K562 (cell line): ENCODE data around the gene CD6. TPM values are rescaled to one million over a fixed set of nuclear protein-coding genes. Genes with fewer than 3 reads are reported as not detected.

Experiments used
- ATAC-seq: fragments of 200-7000 bp; cut with Tn5 transposase; 3 replicates; pipeline ENCODE4 v1.9.1; 2020; ENCODE audit warnings: moderate library complexity
- BruUV-seq: library from RNA; stranded (reverse); fragments of 400-500 nt; replicated peaks from 2 replicates; lab custom pipeline; 2021; lab: Mats Ljungman, UMichigan
- CTCF ChIA-PET: fragments of 300-600 bp; formaldehyde crosslinking; extraction: SDS; loops from one replicate; lab custom pipeline; 2021; ENCODE audit warnings: low intra/inter-chr PET ratio; lab: Yijun Ruan, JAX
- POLR2A ChIA-PET: fragments of 300-600, 350-650 bp; sonication (Branson Sonifier 250); formaldehyde crosslinking; extraction: SDS; loops from one replicate; lab custom pipeline; 2021; ENCODE audit warnings: antibody characterized with exemption, inconsistent platforms; lab: Yijun Ruan, JAX
- DNase-seq, 4 experiments: peaks; one replicate each; pipeline versions ENCODE4 v3.0.0 to v3.0.0-alpha.2; 2011 to 2018; ENCODE audit warnings: low spot score in 3 of 4, mixed read lengths in 3 of 4; ENCODE audit errors: extremely low read depth in 1 of 4
- FAIRE-seq: peaks from 2 replicates; lab custom pipeline; 2011; peaks lifted over from hg19 to GRCh38; lab: Jason Lieb, UNC
- H2AFZ ChIP-seq: 2 replicates; pipeline ENCODE4 v1.6.0; 2011; ENCODE audit warnings: low read depth, low read length, control low read depth, inconsistent platforms
- H3K27ac ChIP-seq: fragments of 200-600 bp; 3 replicates; pipeline ENCODE4 v1.8.0; 2011; ENCODE audit warnings: low read depth, mild to moderate bottlenecking, control low read depth, inconsistent platforms, low read length, moderate library complexity, mixed read lengths; ENCODE audit errors: extremely low read depth
- H3K27me3 ChIP-seq, 2 experiments: fragments of 300-600 bp in 1 of 2; 2 replicates in 1 of 2; 3 replicates in 1 of 2; pipeline versions ENCODE4 v1.6.0 to v1.8.0; 2011; ENCODE audit warnings: inconsistent platforms in 2 of 2, low read length in 2 of 2, mild to moderate bottlenecking in 1 of 2, mixed read lengths in 1 of 2, moderate library complexity in 1 of 2; ENCODE audit not compliant: control insufficient read depth in 2 of 2, insufficient read depth in 2 of 2
- H3K36me3 ChIP-seq: fragments of 300-600 bp; 3 replicates; pipeline ENCODE4 v1.8.0; 2011; ENCODE audit warnings: mild to moderate bottlenecking, low read length, inconsistent platforms; ENCODE audit not compliant: control insufficient read depth, insufficient read depth
- H3K4me1 ChIP-seq, 2 experiments: fragments of 200-600 bp in 1 of 2; replicated peaks in 1 of 2; 2 replicates in 1 of 2; 3 replicates in 1 of 2; pipeline versions ENCODE4 v1.5.1 to v1.8.0; 2011; ENCODE audit warnings: inconsistent platforms in 2 of 2, low read length in 2 of 2, mild to moderate bottlenecking in 1 of 2, mixed read lengths in 1 of 2, moderate library complexity in 1 of 2; ENCODE audit not compliant: control insufficient read depth in 2 of 2, insufficient read depth in 2 of 2
- H3K4me2 ChIP-seq: 2 replicates; pipeline ENCODE4 v1.6.1; 2011; ENCODE audit warnings: low read length, control low read depth, inconsistent platforms, mixed read lengths; ENCODE audit not compliant: insufficient read depth
- H3K4me3 ChIP-seq: fragments of 200-600 bp; sonication (generic), shearing (Covaris generic); 2 replicates; pipeline ENCODE4 v1.5.1; 2016; ENCODE audit warnings: control low read depth, inconsistent platforms
- H3K79me2 ChIP-seq: fragments of 200-600 bp; 3 replicates; pipeline ENCODE4 v1.8.0; 2011; ENCODE audit warnings: low read length, inconsistent platforms; ENCODE audit not compliant: control insufficient read depth, insufficient read depth
- H3K9ac ChIP-seq, 2 experiments: 2 replicates each; pipeline versions ENCODE4 v1.6.0 to v1.6.1; 2011; ENCODE audit warnings: low read depth in 2 of 2, low read length in 2 of 2, control low read depth in 1 of 2, inconsistent platforms in 1 of 2, mild to moderate bottlenecking in 1 of 2, mixed read lengths in 1 of 2; ENCODE audit not compliant: insufficient read depth in 1 of 2
- H3K9me1 ChIP-seq: one replicate; pipeline ENCODE4 v1.6.0; 2011; ENCODE audit warnings: inconsistent platforms, mild to moderate bottlenecking, low read length, moderate library complexity; ENCODE audit not compliant: control insufficient read depth, insufficient read depth
- H3K9me3 ChIP-seq: replicated peaks from 2 replicates; pipeline ENCODE4 v1.5.1; 2011; ENCODE audit warnings: low read depth, low read length, inconsistent platforms; ENCODE audit not compliant: control insufficient read depth, insufficient read depth
- H4K20me1 ChIP-seq: replicated peaks from 2 replicates; pipeline ENCODE4 v1.6.1; 2011; ENCODE audit warnings: low read length, inconsistent platforms, mixed read lengths; ENCODE audit not compliant: control insufficient read depth, insufficient read depth
- CBX2 ChIP-seq: fragments of 200-600 bp; sonication (generic); IDR thresholded peaks from one replicate; pipeline ENCODE4 v1.6.1; 2012; ENCODE audit warnings: mild to moderate bottlenecking, low read length, inconsistent platforms; ENCODE audit not compliant: insufficient read depth, poor library complexity, severe bottlenecking
- CBX5 ChIP-seq: IDR thresholded peaks from 2 replicates; pipeline ENCODE4 v1.6.1; 2014; ENCODE audit warnings: low read depth, borderline replicate concordance
- CHD4 ChIP-seq: fragments of 200-600 bp; sonication (generic); IDR thresholded peaks from 3 replicates; pipeline ENCODE4 v1.6.1; 2012; ENCODE audit warnings: low read depth, mild to moderate bottlenecking, mixed read lengths, low read length, inconsistent platforms; ENCODE audit not compliant: insufficient read depth, insufficient replicate concordance, poor library complexity, severe bottlenecking
- IRF2 ChIP-seq: sonication (generic); formaldehyde crosslinking; IDR thresholded peaks from 2 replicates; pipeline ENCODE4 v1.8.1; 2022; ENCODE audit warnings: mild to moderate bottlenecking, missing genetic modification reagents
- MCM2 ChIP-seq: fragments of 450-650 bp; IDR thresholded peaks from 2 replicates; pipeline ENCODE4 v1.6.1; 2017; ENCODE audit warnings: low read depth, mild to moderate bottlenecking
- PTTG1 ChIP-seq: fragments of 450-650 bp; IDR thresholded peaks from 2 replicates; pipeline ENCODE4 v1.6.1; 2016; ENCODE audit warnings: low read depth, mild to moderate bottlenecking, missing genetic modification characterization, missing compliant biosample characterization
- SAP30 ChIP-seq: fragments of 200-600 bp; sonication (generic); IDR thresholded peaks from 2 replicates; pipeline ENCODE4 v1.6.1; 2012; ENCODE audit warnings: borderline replicate concordance, low read depth, mild to moderate bottlenecking, moderate library complexity, low read length, control low read depth, inconsistent platforms; ENCODE audit not compliant: insufficient read depth, poor library complexity, severe bottlenecking
- ZBTB7A ChIP-seq: IDR thresholded peaks from 2 replicates; pipeline ENCODE4 v1.6.1; 2011; ENCODE audit warnings: low read depth, mild to moderate bottlenecking, low read length, moderate library complexity, borderline replicate concordance; ENCODE audit not compliant: control insufficient read depth
- WGBS: fragments of 100-300 bp; shearing (Covaris generic); methylation state at CpG from one replicate; pipeline ENCODE4 v1.1.6; 2016; ENCODE audit warnings: low coverage, mixed read lengths; ENCODE audit not compliant: insufficient coverage; ENCODE audit errors: missing lambda C conversion rate; 5-methylcytosine and 5-hydroxymethylcytosine counted together
- in situ Hi-C: fragments of 300-500 bp; cut with MboI; formaldehyde crosslinking; loops from 4 replicates; pipeline ENCODE4 v1.15.0; 2018; ENCODE audit warnings: inconsistent platforms, mixed read lengths
- intact Hi-C: fragments of 100-400 bp; cut with micrococcal nuclease; formaldehyde crosslinking; loops from 2 replicates; pipeline ENCODE4 v1.14.2; 2022
- polyA plus RNA-seq, 8 experiments: library from polyadenylated mRNA; depleted of rRNA in 4 of 8; stranded (reverse) in 5 of 8; unstranded in 3 of 8; fragments of >200 nt; fragmentation: Nextera tagmentation in 2 of 8; fragmentation: Illumina TruSeq in 1 of 8; extraction: Ambion mirVana in 2 of 8; extraction: Trizol in 1 of 8; gene quantifications; 2 replicates each; pipeline versions ENCODE4 v1.2.1 to v1.2.3, GENCODE V29; 2011 to 2014; ENCODE audit warnings: inconsistent platforms in 1 of 8, missing spikeins in 1 of 8
- total RNA-seq, 7 experiments: library from RNA; depleted of rRNA in 6 of 7; stranded (reverse); fragments of >200 nt in 6 of 7; fragmentation: Illumina TruSeq in 2 of 7; extraction: Trizol in 2 of 7; gene quantifications; 2 replicates each; pipeline versions ENCODE4 v1.2.1 to v1.2.3, GENCODE V29; 2011 to 2021; ENCODE audit warnings: low replicate concordance in 1 of 7

CD6 gene
- total and polyA plus RNA-seq, 9 of the 15 experiments (the other 6 are each of a cell fraction or from before 2014, with no cell fraction given) = 0.84 TPM; not detected in 8

DNA sequence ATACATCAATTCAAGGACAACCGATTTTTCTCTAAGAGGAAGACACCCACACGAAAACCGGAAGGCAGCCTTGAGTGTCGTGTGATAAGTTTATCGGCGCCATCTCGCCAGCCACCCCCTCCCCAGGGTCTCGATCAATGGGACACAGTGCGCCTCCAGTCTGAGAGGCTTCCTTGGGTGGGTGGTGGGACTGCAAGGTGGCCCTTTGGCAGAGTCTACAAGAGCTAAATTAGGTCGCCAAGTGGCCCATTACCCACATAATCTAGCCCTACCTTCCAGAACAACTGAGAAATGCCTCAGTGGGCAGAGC lies 64.0 kb downstream of the CD6 start:
- ChIA-PET CTCF (no interaction called here), POLR2A (no interaction called here)
- Histone ChIP-seq H2AFZ (no peak overlapping the region), H3K4me1 (no peaks in the 10 kb centered on the region), H3K9me3 (no peaks in the 10 kb centered on the region), H3K79me2 (no peaks in the 10 kb centered on the region), H4K20me1 (peaks cover 5% of the 10 kb centered on the region; the same call in 1 of the 2 replicates), H3K4me2 (no peak overlapping the region), H3K4me3 (no peak overlapping the region), H3K36me3 (no peaks in the 10 kb centered on the region), H3K27ac (no peak overlapping the region), H3K27me3 (peaks cover 25 to 59% of the 10 kb centered on the region in 2 experiments; a peak in 4 of 5 replicates), H3K9me1 (no peaks in the 10 kb centered on the region), H3K9ac (no peak overlapping the region)
- BruUV-seq = no TSS peak
- no peak for DNase-seq
- no peak for ATAC-seq
- intact Hi-C loops (no loop called here), in situ Hi-C loops (no loop called here)
- FAIRE-seq = no peak
- 0% methylated on average over 7 of the region's 10 CpGs for WGBS
- TF ChIP-seq CBX5 (no peak), MCM2 (no peak), CHD4 (no peak), ZBTB7A (no peak), CBX2 (no peak), PTTG1 (tag) (no peak), SAP30 (no peak), IRF2 (CRISPR knock-in tag) (no peak)
